ENCODE data around the gene NPTX2.

NPTX2 gene

GRCh38 chr7:98567991-98568390, 49.1 kb upstream of the NPTX2 start:
- Histone ChIP-seq H3K4me3 (ENCODE audit: low read depth, low read length) (no peak overlapping the region), H3K4me1 (ENCODE audit: control insufficient read depth, insufficient read depth, low read length) (no peaks in the 10 kb centered on the region), H3K27ac (ENCODE audit: extremely low read depth, low read depth, low read length) (no peak overlapping the region), H3K9me3 (ENCODE audit: control insufficient read depth, insufficient read depth, low read depth, low read length) (no peaks in the 10 kb centered on the region), H3K36me3 (ENCODE audit: control insufficient read depth in 2 of 2, insufficient read depth in 1 of 2, low read length in 2 of 2) (no peaks in the 10 kb centered on the region)
- TF ChIP-seq ZFP37 (tag by site-specific recombination; IDR thresholded peaks at IDR 0.05) (no peak), ZBTB11 (tag by site-specific recombination; conservative IDR thresholded peaks at IDR 0.05; ENCODE audit: low read depth) (no peak), ZNF623 (tag by site-specific recombination; IDR thresholded peaks at IDR 0.05) (no peak), KLF8 (tag by site-specific recombination; IDR thresholded peaks at IDR 0.05) (no peak), ZNF157 (tag by site-specific recombination; IDR thresholded peaks at IDR 0.05) (no peak), ZFP69B (tag by site-specific recombination; IDR thresholded peaks at IDR 0.05) (no peak), ZNF692 (tag by site-specific recombination; IDR thresholded peaks at IDR 0.05) (no peak), ZNF2 (tag by site-specific recombination; IDR thresholded peaks at IDR 0.05) (no peak), ZNF555 (tag by site-specific recombination; conservative IDR thresholded peaks at IDR 0.05) (no peak), ZNF488 (tag by site-specific recombination; IDR thresholded peaks at IDR 0.05) (no peak), ZNF280D (tag by site-specific recombination; IDR thresholded peaks at IDR 0.05) (no peak), ZNF221 (tag by site-specific recombination; IDR thresholded peaks at IDR 0.05; ENCODE audit: borderline replicate concordance) (no peak), ZNF521 (tag by site-specific recombination; IDR thresholded peaks at IDR 0.05) (no peak), PRDM4 (tag by site-specific recombination; IDR thresholded peaks at IDR 0.05) (no peak), ZNF558 (tag by site-specific recombination; IDR thresholded peaks at IDR 0.05) (no peak), HOXD13 (CRISPR knock-in tag; IDR thresholded peaks at IDR 0.05; ENCODE audit: borderline replicate concordance) (no peak), BCL11A (tag by site-specific recombination; IDR thresholded peaks at IDR 0.05; ENCODE audit: low read depth) (no peak), ZSCAN18 (tag by site-specific recombination; IDR thresholded peaks at IDR 0.05) (no peak), ZNF585B (tag by site-specific recombination; IDR thresholded peaks at IDR 0.05) (no peak)
- POLR2A ChIA-PET, result no interaction called here
- CTCF ChIA-PET, result interaction anchor here (1.1 kb wide), 1 partner anchor 264 kb away, joined by 3 read pairs; no protein-coding TSS in a partner anchor

All from HEK293 (cell line).